ENCODE data around the gene KIF20B. TPM values are rescaled to one million over a fixed set of nuclear protein-coding genes. Genes with fewer than 3 reads are reported as not detected.
A peak's percentile ranks its signal among the peaks of the same experiment; 100 is the strongest.

Gene KIF20B
- total and polyA plus RNA-seq, 2 of the 13 experiments (the other 11 are each of a cell fraction or from before 2014, with no cell fraction given) = 3.5 to 38.6 TPM

DNA sequence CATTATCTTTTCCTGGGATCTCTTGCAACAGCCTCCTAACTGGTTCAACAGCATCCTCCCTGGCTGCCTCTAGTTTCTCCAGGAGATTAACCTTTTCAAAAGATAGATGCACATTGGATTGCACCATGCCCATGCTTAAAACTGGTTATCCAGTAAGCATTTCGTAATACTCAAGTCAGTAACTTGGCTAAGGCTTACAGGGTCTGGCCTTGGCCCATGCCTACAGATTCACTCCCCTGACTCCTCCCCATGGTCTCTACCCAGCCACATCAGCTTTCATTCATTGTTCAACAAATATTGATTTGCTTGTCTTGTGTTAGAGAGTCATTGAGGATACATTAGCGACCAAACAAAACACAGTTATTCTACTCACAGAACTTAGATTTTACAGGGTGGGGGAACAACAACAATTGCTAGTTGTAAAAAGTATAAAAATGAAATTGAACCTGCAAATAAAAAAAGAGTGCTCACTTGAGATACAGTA is 1.8 kb upstream of the KIF20B start (continued):
- TF ChIP-seq, protein P1, sequence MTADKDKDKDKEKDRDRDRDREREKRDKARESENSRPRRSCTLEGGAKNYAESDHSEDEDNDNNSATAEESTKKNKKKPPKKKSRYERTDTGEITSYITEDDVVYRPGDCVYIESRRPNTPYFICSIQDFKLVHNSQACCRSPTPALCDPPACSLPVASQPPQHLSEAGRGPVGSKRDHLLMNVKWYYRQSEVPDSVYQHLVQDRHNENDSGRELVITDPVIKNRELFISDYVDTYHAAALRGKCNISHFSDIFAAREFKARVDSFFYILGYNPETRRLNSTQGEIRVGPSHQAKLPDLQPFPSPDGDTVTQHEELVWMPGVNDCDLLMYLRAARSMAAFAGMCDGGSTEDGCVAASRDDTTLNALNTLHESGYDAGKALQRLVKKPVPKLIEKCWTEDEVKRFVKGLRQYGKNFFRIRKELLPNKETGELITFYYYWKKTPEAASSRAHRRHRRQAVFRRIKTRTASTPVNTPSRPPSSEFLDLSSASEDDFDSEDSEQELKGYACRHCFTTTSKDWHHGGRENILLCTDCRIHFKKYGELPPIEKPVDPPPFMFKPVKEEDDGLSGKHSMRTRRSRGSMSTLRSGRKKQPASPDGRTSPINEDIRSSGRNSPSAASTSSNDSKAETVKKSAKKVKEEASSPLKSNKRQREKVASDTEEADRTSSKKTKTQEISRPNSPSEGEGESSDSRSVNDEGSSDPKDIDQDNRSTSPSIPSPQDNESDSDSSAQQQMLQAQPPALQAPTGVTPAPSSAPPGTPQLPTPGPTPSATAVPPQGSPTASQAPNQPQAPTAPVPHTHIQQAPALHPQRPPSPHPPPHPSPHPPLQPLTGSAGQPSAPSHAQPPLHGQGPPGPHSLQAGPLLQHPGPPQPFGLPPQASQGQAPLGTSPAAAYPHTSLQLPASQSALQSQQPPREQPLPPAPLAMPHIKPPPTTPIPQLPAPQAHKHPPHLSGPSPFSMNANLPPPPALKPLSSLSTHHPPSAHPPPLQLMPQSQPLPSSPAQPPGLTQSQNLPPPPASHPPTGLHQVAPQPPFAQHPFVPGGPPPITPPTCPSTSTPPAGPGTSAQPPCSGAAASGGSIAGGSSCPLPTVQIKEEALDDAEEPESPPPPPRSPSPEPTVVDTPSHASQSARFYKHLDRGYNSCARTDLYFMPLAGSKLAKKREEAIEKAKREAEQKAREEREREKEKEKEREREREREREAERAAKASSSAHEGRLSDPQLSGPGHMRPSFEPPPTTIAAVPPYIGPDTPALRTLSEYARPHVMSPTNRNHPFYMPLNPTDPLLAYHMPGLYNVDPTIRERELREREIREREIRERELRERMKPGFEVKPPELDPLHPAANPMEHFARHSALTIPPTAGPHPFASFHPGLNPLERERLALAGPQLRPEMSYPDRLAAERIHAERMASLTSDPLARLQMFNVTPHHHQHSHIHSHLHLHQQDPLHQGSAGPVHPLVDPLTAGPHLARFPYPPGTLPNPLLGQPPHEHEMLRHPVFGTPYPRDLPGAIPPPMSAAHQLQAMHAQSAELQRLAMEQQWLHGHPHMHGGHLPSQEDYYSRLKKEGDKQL (CRISPR knock-in tag; IDR thresholded peaks at IDR 0.05; ENCODE audit: low read depth) = 0 out of 2 replicates have a peak, but pooled peaks have one; percentile 20
- TF ChIP-seq, protein P2, sequence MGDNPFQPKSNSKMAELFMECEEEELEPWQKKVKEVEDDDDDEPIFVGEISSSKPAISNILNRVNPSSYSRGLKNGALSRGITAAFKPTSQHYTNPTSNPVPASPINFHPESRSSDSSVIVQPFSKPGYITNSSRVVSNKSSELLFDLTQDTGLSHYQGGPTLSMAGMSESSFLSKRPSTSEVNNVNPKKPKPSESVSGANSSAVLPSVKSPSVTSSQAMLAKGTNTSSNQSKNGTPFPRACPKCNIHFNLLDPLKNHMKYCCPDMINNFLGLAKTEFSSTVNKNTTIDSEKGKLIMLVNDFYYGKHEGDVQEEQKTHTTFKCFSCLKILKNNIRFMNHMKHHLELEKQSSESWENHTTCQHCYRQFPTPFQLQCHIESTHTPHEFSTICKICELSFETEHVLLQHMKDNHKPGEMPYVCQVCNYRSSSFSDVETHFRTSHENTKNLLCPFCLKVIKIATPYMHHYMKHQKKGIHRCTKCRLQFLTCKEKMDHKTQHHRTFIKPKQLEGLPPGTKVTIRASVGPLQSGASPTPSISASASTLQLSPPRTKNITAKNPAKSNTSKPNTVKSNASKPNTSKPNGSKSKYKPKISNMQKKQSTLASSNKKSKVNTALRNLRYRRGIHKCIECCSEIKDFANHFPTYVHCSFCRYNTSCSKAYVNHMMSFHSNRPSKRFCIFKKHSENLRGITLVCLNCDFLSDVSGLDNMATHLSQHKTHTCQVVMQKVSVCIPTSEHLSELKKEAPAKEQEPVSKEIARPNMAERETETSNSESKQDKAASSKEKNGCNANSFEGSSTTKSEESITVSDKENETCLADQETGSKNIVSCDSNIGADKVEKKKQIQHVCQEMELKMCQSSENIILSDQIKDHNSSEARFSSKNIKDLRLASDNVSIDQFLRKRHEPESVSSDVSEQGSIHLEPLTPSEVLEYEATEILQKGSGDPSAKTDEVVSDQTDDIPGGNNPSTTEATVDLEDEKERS (CRISPR knock-in tag; IDR thresholded peaks at IDR 0.05) = peak; percentile 84; the same call in 1 of the 2 replicates
- TF ChIP-seq FLYWCH1 (CRISPR knock-in tag; IDR thresholded peaks at IDR 0.05) (no peak), GABPA (IDR thresholded peaks at IDR 0.05; ENCODE audit: low read depth, low read length) (no peak), GABPA (CRISPR knock-in tag; IDR thresholded peaks at IDR 0.05; ENCODE audit: low read depth) (peak; percentile 33; the same call in 1 of the 2 replicates), PHF21A (CRISPR knock-in tag; IDR thresholded peaks at IDR 0.05) (peak; percentile 88; the same call in 1 of the 2 replicates), ERF (CRISPR knock-in tag; IDR thresholded peaks at IDR 0.05) (peak; percentile 53; the same call in 1 of the 2 replicates), NCOA5 (CRISPR knock-in tag; IDR thresholded peaks at IDR 0.05) (no peak), NCOR1 (IDR thresholded peaks at IDR 0.05; ENCODE audit: borderline replicate concordance, low read length) (peak; percentile 85; the same call in 1 of the 2 replicates), DR1 (CRISPR knock-in tag; IDR thresholded peaks at IDR 0.05) (no peak), ZBTB46 (CRISPR knock-in tag; IDR thresholded peaks at IDR 0.05; ENCODE audit: borderline replicate concordance) (no peak), MAZ (IDR thresholded peaks at IDR 0.05; ENCODE audit: borderline replicate concordance, low read depth, low read length) (no peak), MAZ (CRISPR knock-in tag; IDR thresholded peaks at IDR 0.05; ENCODE audit: low read depth) (0 out of 2 replicates have a peak, but pooled peaks have one; percentile 51), MLXIP (CRISPR knock-in tag; IDR thresholded peaks at IDR 0.05; ENCODE audit: borderline replicate concordance) (no peak), ZFP41 (CRISPR knock-in tag; IDR thresholded peaks at IDR 0.05; ENCODE audit: borderline replicate concordance) (no peak), SRY (CRISPR knock-in tag; IDR thresholded peaks at IDR 0.05) (no peak), ZKSCAN1 (IDR thresholded peaks at IDR 0.05; ENCODE audit: low read length) (no peak)
